Right ventricle myocardium superior (tissue), 1 donor: ENCODE data around the gene LEFTY1. TPM values are rescaled to one million over a fixed set of nuclear protein-coding genes. Genes with fewer than 3 reads are reported as not detected.

Source experiments
- ATAC-seq: fragments of 200-7000 bp; cut with Tn5 transposase; one replicate; pipeline ENCODE4 v1.9.1; 2020; ENCODE audit warnings: mild to moderate bottlenecking; ENCODE audit not compliant: poor library complexity
- DNase-seq: peaks from one replicate; pipeline ENCODE4 v3.0.0-alpha.2; 2020
- intact Hi-C: fragments of 100-400 bp; cut with DNase I; formaldehyde crosslinking; loops from one replicate; pipeline ENCODE4 v1.11.2; 2022
- total RNA-seq: library from RNA; stranded (reverse); fragmentation: NEBNext Ultra II Directional; extraction: Animal tissue kit (Norgen Biotek cat#: 25700); gene quantifications from one replicate; pipeline ENCODE4 v1.2.1, GENCODE V29; 2021
- donor health status: DM: no; HTN: yes; CAD: no; lungs with severe emphysema.

The LEFTY1 gene
- total RNA-seq, 1 donor from 2014 or later, result 0.13 TPM

GRCh38 chr1:225860876-225861441, 28.0 kb downstream of the LEFTY1 start:
- intact Hi-C loops, result no loop called here
- DNase-seq, result peak; percentile 5
- ATAC-seq, result no peak

DNA sequence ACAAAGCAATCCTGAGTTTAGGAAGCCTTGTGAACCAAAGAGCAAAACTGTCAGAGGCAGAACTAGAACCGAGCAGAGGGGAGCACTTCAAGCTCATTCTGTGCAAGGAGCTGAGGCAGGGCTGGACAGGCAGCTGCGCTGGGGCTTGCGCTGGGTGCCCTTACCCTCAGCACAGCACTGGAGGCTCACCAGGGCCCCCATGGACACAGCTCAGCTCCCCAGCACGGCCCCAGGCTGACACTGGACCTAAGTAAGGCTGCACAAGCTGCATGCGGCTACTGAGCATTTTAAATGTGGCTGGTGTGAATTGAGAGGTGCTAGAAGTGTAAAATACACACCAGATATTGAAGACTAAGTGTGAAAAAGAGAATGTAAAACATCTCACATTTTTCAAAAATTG, 28.8 kb downstream of the LEFTY1 start:
- intact Hi-C loops, result no loop called here

GRCh38 chr1:225859151-225859550, 29.8 kb downstream of the LEFTY1 start:
- no peak for ATAC-seq
- no peak for DNase-seq
- intact Hi-C loops, result no loop called here

More for the DNA sequence above, 28.8 kb downstream of the LEFTY1 start:
- peak; percentile 27 for DNase-seq
- ATAC-seq, result no peak

- DNase-seq (no peak), ATAC-seq (no peak)
- intact Hi-C loops, result no loop called here
These were observed 31.7 kb downstream of the LEFTY1 start for GRCh38 chr1:225857256-225857655.

DNA sequence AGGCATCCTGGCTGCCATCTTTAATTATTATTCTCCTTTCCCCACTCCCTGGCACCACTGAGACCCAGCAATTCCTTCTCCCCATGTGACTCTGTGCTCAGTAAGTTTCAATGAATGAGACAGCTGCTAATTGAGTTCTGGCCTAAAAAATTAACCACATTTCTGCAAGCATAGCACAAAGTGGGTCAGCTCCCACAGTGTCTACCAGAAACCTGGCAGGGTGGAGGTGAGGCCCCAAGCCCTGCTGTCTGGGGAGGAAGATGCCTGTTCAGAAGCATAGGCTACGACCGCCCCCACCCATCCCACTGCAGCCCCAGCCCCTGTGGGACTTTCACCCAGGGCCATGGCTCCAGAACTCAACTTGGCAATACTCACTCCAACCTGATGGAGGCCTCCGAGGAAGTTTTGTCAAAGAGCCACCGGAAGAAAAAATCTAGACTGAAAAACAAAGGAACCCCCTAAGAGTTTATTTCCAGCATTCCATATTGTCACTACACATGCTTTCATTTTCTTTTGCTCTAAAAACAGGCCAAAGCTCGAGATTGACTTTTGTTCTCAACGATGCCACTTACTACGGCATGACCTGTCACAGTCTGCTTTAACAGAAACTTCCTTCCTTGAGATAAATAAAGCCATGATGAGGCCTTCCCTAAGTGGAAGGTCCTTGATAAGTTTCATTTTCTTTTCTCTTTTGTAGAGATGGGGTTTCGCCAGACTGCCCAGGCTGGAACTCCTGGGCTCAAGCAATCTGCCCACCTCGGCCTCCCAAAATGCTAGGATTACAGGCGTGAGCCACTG, 33.2 kb downstream of the LEFTY1 start:
- ATAC-seq (no peak), DNase-seq (peak; percentile 22)
- intact Hi-C loops, result no loop called here

DNA sequence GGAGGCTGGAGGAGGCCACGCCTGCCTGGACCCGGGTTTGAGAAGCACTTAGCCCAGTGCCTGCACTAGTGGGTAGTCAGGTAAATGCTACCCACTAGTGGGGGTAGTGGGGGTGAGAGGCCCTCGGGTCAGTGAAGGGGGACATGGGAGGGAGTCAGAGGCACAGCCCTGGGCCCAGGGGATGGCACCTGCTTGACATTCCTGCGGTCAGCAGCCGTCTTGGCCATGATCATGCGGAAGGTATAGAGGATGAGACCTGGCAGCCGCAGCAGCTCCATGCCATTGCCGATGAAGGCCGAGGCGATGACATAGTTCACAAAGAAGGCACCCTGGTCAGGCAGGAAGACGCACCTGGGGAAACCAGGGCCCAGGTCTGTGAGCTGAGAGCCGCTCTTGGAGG, 35.5 kb downstream of the LEFTY1 start:
- ATAC-seq, result no peak
- intact Hi-C loops, result no loop called here
- DNase-seq, result peak; percentile 35

DNA sequence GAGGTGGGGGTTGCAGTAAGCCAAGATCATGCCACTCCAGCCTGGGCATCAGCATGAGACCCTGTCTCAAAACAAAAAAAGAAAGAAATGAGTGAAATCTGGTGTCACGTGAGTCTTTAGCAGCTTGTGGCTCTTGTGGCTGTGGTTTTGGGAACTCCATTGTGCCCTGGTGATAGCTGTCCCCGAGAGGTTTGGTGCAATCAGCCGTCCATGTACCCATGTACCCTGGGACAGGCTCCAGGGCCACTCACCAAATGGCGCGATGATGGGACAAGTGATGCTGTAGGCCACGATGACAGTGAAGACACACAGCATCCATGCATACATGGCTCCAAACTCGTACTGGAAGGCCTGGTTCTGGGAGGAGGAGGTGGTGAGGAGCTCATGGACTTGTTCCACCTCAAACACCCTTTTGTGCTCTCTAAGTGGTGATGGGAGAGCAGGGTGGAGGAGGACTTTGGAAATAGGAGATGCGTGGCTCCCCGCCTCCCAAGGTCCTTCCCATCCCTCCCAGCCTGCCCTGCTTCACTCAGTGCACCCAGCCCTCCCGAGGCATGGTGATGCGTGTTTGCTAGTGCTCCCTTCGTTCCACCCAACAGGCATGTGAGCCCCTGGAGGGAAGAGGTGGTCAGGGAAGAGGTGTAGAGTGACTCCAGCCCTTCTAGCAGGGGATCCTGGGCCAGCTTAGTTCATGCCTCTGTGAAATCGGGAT, 36.4 kb downstream of the LEFTY1 start:
- DNase-seq (peak; percentile 22), ATAC-seq (no peak)
- intact Hi-C loops, result no loop called here

GRCh38 chr1:225851805-225852204, 37.1 kb downstream of the LEFTY1 start:
- DNase-seq, result peak; percentile 8
- no peak for ATAC-seq
- intact Hi-C loops, result no loop called here

GRCh38 chr1:225850370-225850769, 38.6 kb downstream of the LEFTY1 start:
- no peak for ATAC-seq
- DNase-seq, result no peak
- intact Hi-C loops, result no loop called here

GRCh38 chr1:225849925-225850324, 39.0 kb downstream of the LEFTY1 start:
- intact Hi-C loops, result no loop called here
- ATAC-seq (no peak), DNase-seq (peak; percentile 71)

DNA sequence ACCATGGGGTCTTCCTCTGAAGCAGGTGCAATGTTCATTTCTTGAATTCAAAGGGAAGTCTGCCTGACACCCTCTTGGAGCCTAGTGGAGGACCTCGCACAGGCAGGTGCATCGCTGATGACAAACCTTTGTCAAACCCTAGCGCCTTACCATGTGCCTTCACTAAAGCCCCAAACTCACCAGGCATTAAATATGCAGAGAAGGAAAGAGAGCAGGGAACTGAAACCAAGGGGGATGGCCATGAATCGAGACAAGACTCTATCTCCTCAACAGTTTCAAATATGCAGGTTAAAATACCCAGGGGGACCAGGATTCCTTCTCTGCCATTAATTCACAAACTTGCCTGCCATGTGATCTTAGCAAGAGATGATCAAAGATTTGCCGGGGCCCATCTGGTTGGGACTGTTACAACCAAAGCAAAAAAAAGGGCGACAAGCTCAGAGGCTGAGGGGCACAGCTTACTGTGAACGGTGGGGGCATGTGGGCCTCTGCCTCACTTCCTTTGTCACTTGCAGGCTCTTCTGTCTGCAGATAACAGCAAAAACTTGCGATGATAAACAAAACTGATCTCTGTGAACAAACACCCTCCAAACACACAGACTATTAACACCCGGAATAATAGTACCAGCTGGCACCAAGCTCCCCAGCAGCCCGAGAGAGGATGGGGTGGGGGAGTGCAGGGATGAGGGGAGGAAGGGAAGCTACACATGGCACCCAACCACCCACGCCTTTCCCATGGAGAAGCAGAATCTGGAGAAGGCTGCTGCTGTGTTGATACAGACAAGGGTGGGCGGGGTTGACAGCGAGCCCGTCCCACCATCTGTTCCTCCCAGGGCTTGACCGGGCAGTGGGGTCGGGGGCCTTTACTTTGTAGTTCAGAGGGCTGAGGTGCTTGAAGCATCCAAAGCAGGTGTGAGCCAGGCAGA, 40.7 kb downstream of the LEFTY1 start:
- DNase-seq (peak; percentile 33), ATAC-seq (no peak)
- intact Hi-C loops, result no loop called here

GRCh38 chr1:225847610-225848009, 41.3 kb downstream of the LEFTY1 start:
- ATAC-seq (no peak), DNase-seq (peak; percentile 20)
- intact Hi-C loops, result loop anchor here (2.0 kb wide), 1 partner anchor 69 kb away; no protein-coding TSS in a partner anchor

GRCh38 chr1:225846331-225847310, 42.3 kb downstream of the LEFTY1 start:
- DNase-seq, result peak; percentile 39
- intact Hi-C loops, result loop anchor here (2.0 kb wide), 1 partner anchor 68 kb away; no protein-coding TSS in a partner anchor
- no peak for ATAC-seq

DNA sequence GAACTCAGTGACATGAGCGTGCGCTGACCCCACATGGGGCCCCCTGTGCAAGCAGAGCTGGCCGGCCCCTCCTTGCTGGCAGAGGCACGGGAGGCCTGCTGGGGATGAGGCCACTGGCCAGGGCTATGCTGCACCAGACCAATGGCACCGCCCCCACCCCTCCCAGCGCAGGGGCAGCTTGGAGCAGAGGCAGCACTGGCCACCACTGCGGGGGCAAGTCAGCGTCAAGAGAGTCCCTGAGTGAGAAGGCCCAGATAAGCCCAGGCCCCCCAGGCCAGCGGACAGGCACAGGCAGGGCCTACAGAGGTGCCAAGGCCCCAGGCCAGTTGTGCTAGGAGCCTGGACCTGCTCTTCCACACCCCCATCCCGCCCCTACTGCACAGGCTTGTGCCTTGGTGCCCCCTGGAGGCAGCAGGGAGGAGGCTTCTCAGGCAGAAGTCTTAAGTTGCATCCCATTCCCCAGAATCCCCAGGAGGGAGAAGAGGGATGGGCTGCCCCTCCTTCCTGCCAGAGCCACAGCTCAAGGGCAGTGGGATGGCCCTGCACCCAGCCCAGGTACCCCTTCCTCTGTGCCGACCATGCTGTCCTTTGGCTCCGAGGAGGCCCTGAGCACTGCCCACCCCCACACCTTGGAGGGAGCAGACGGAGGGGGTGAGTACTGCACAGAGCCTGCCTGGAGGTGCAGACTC, 43.2 kb downstream of the LEFTY1 start:
- DNase-seq (peak; percentile 85), ATAC-seq (peak; percentile 77)
- intact Hi-C loops, result loop anchor here (2.0 kb wide), 1 partner anchor 67 kb away; no protein-coding TSS in a partner anchor

GRCh38 chr1:225845097-225845496, 43.8 kb downstream of the LEFTY1 start:
- DNase-seq (peak; percentile 4), ATAC-seq (no peak)
- intact Hi-C loops, result no loop called here

DNA sequence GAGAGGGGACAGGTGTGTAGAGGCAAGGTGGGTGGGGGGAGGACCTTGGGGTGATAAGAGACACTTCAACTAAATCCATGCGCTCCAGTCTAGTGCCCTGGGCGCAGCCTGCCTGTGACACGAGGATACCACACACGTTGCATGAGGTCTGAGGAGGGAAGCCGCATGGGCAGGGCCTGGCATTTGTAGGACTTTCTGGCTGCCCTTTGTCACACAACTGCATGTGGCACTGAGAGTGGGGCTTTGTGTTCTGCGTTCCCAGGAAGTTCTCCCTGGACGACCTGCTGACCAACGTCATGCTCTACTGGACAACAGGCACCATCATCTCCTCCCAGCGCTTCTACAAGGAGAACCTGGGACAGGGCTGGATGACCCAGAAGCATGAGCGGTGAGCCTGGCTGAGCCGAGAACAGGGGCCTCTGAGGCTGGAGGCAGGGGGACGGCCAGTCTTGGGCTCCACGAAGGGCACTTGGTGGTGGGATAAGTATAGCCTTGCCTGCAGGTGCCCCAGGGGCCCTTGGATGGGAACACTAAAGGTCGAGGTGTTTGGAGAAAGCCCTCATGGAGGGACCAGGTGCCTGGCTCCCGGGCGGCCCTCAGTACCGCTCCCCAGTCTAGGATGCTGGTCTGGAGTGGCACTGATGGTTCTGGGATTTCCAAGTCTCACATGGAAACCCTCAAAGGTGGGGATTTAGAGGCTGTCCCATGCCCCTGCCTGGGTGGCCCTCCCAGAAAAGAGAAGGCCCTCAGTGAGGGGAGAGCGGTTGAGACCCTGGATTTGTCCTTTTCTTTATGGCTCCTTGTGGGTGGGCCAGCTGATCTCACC, 44.5 kb downstream of the LEFTY1 start:
- peak; percentile 42 for DNase-seq
- intact Hi-C loops, result no loop called here
- ATAC-seq, result no peak
